HEK293 (cell line): ENCODE data around the gene PROKR2.

ENCODE experiments used
- CTCF ChIA-PET: fragments of 350-600 bp; formaldehyde crosslinking; extraction: SDS; loops from one replicate; lab custom pipeline; 2021; ENCODE audit warnings: antibody characterized with exemption; lab: Yijun Ruan, JAX
- POLR2A ChIA-PET: fragments of 300-600 bp; formaldehyde crosslinking; extraction: SDS; loops from one replicate; lab custom pipeline; 2020; ENCODE audit warnings: antibody characterized with exemption, inconsistent platforms; lab: Yijun Ruan, JAX
- H3K27ac ChIP-seq: fragments of 200-500 bp; sonication (Bioruptor generic); 2 replicates; pipeline ENCODE4 v1.5.1; 2014; ENCODE audit warnings: low read depth, low read length, control low read depth, inconsistent platforms; ENCODE audit errors: extremely low read depth
- H3K36me3 ChIP-seq, 2 experiments: fragments of 200-500 bp in 1 of 2; sonication (Bioruptor generic) in 1 of 2; 1 replicate in 1 of 2; 2 replicates in 1 of 2; pipeline ENCODE4 v1.5.1; 2014 to 2017; ENCODE audit warnings: inconsistent platforms in 2 of 2, low read length in 2 of 2; ENCODE audit not compliant: control insufficient read depth in 2 of 2, insufficient read depth in 1 of 2
- H3K4me1 ChIP-seq: fragments of 200-500 bp; sonication (Bioruptor generic); 2 replicates; pipeline ENCODE4 v1.5.1; 2014; ENCODE audit warnings: mild to moderate bottlenecking, low read length, inconsistent platforms; ENCODE audit not compliant: control insufficient read depth, insufficient read depth
- H3K4me3 ChIP-seq: 2 replicates; pipeline ENCODE4 v1.5.1; 2011; ENCODE audit warnings: low read depth, mild to moderate bottlenecking, control low read depth, low read length, moderate library complexity
- H3K9me3 ChIP-seq: fragments of 200-500 bp; sonication (Bioruptor generic); 2 replicates; pipeline ENCODE4 v1.5.1; 2014; ENCODE audit warnings: low read depth, low read length, inconsistent platforms; ENCODE audit not compliant: control insufficient read depth, insufficient read depth
- AEBP2 ChIP-seq: fragments of 450-650 bp; formaldehyde crosslinking; IDR thresholded peaks from 2 replicates; pipeline ENCODE4 v1.5.1; 2016; ENCODE audit warnings: missing biosample characterization, missing genetic modification characterization, borderline replicate concordance
- CTCF ChIP-seq: fragments of 450-650 bp; formaldehyde crosslinking; IDR thresholded peaks from 2 replicates; pipeline ENCODE4 v1.5.1; 2016; ENCODE audit warnings: missing biosample characterization, missing genetic modification characterization
- EGR2 ChIP-seq: fragments of 450-650 bp; formaldehyde crosslinking; IDR thresholded peaks from 2 replicates; pipeline ENCODE4 v1.5.1; 2016; ENCODE audit warnings: low read depth, missing biosample characterization, missing genetic modification characterization
- GFI1B ChIP-seq: fragments of 450-650 bp; formaldehyde crosslinking; IDR thresholded peaks from 2 replicates; pipeline ENCODE4 v1.5.1; 2016; ENCODE audit warnings: missing biosample characterization, missing genetic modification characterization
- KLF17 ChIP-seq: fragments of 450-650 bp; formaldehyde crosslinking; IDR thresholded peaks from 2 replicates; pipeline ENCODE4 v1.5.1; 2016; ENCODE audit warnings: missing biosample characterization, missing genetic modification characterization
- SALL2 ChIP-seq: fragments of 450-650 bp; formaldehyde crosslinking; IDR thresholded peaks from 2 replicates; pipeline ENCODE4 v1.5.0; 2017; ENCODE audit warnings: missing biosample characterization, mild to moderate bottlenecking, missing genetic modification characterization, borderline replicate concordance
- TCF7L2 ChIP-seq: IDR thresholded peaks from 2 replicates; pipeline ENCODE4 v1.6.1; 2011; ENCODE audit warnings: low read depth, mild to moderate bottlenecking, inconsistent platforms, low read length, moderate library complexity, borderline replicate concordance
- ZBTB11 ChIP-seq: fragments of 450-650 bp; formaldehyde crosslinking; conservative IDR thresholded peaks from 2 replicates; pipeline ENCODE4 v1.5.1; 2016; ENCODE audit warnings: low read depth, missing biosample characterization, missing genetic modification characterization
- ZFP37 ChIP-seq: fragments of 450-650 bp; formaldehyde crosslinking; IDR thresholded peaks from 2 replicates; pipeline ENCODE4 v1.5.1; 2016; ENCODE audit warnings: missing biosample characterization, missing genetic modification characterization
- ZNF114 ChIP-seq: fragments of 450-650 bp; formaldehyde crosslinking; IDR thresholded peaks from 2 replicates; pipeline ENCODE4 v1.5.0; 2017; ENCODE audit warnings: missing biosample characterization, missing genetic modification characterization
- ZNF16 ChIP-seq: fragments of 450-650 bp; formaldehyde crosslinking; IDR thresholded peaks from 2 replicates; pipeline ENCODE4 v1.5.1; 2016; ENCODE audit warnings: low read depth, missing biosample characterization, missing genetic modification characterization
- ZNF214 ChIP-seq: fragments of 450-650 bp; formaldehyde crosslinking; IDR thresholded peaks from 2 replicates; pipeline ENCODE4 v1.5.1; 2017; ENCODE audit warnings: missing biosample characterization, mild to moderate bottlenecking, missing genetic modification characterization, borderline replicate concordance
- ZNF350 ChIP-seq: fragments of 450-650 bp; formaldehyde crosslinking; IDR thresholded peaks from 2 replicates; pipeline ENCODE4 v1.5.0; 2017; ENCODE audit warnings: missing biosample characterization, mild to moderate bottlenecking, missing genetic modification characterization
- ZNF37A ChIP-seq: fragments of 450-650 bp; IDR thresholded peaks from 2 replicates; pipeline ENCODE4 v1.5.1; 2018; ENCODE audit warnings: missing biosample characterization, missing genetic modification characterization
- ZNF394 ChIP-seq: fragments of 450-650 bp; formaldehyde crosslinking; IDR thresholded peaks from 2 replicates; pipeline ENCODE4 v1.5.1; 2016; ENCODE audit warnings: missing biosample characterization, missing genetic modification characterization, mild to moderate bottlenecking, moderate library complexity, borderline replicate concordance
- ZNF398 ChIP-seq: fragments of 450-650 bp; formaldehyde crosslinking; IDR thresholded peaks from 2 replicates; pipeline ENCODE4 v1.5.1; 2017; ENCODE audit warnings: missing biosample characterization, missing genetic modification characterization
- ZNF423 ChIP-seq: fragments of 450-650 bp; formaldehyde crosslinking; IDR thresholded peaks from 2 replicates; pipeline ENCODE4 v1.5.1; 2016; ENCODE audit warnings: missing biosample characterization, missing genetic modification characterization
- ZNF426 ChIP-seq: fragments of 450-650 bp; formaldehyde crosslinking; IDR thresholded peaks from 2 replicates; pipeline ENCODE4 v1.5.1; 2017; ENCODE audit warnings: missing biosample characterization, missing genetic modification characterization, mild to moderate bottlenecking, inconsistent platforms, moderate library complexity
- ZNF521 ChIP-seq: fragments of 450-650 bp; formaldehyde crosslinking; IDR thresholded peaks from 2 replicates; pipeline ENCODE4 v1.5.1; 2017; ENCODE audit warnings: missing biosample characterization, mild to moderate bottlenecking, missing genetic modification characterization
- ZNF561 ChIP-seq: fragments of 450-650 bp; IDR thresholded peaks from 2 replicates; pipeline ENCODE4 v1.5.1; 2018; ENCODE audit warnings: missing biosample characterization, missing genetic modification characterization, borderline replicate concordance
- ZNF600 ChIP-seq: fragments of 450-650 bp; formaldehyde crosslinking; IDR thresholded peaks from 2 replicates; pipeline ENCODE4 v1.5.1; 2016; ENCODE audit warnings: missing biosample characterization, missing genetic modification characterization
- ZNF692 ChIP-seq: fragments of 450-650 bp; formaldehyde crosslinking; IDR thresholded peaks from 2 replicates; pipeline ENCODE4 v1.5.1; 2016; ENCODE audit warnings: missing biosample characterization, missing genetic modification characterization
- ZNF830 ChIP-seq: fragments of 450-650 bp; IDR thresholded peaks from 2 replicates; pipeline ENCODE4 v1.5.0; 2018; ENCODE audit warnings: missing biosample characterization, missing genetic modification characterization, low read depth, mild to moderate bottlenecking, moderate library complexity
- ZSCAN30 ChIP-seq: fragments of 450-650 bp; IDR thresholded peaks from 2 replicates; pipeline ENCODE4 v1.5.1; 2018; ENCODE audit warnings: missing biosample characterization, mild to moderate bottlenecking, missing genetic modification characterization, moderate library complexity
- ZXDB ChIP-seq: fragments of 450-650 bp; formaldehyde crosslinking; IDR thresholded peaks from 2 replicates; pipeline ENCODE4 v1.5.1; 2016; ENCODE audit warnings: missing biosample characterization, missing genetic modification characterization

Gene PROKR2

GRCh38 chr20:5349448-5349847, 32.7 kb upstream of the PROKR2 start (continued):
- TF ChIP-seq ZNF692 (tag by site-specific recombination) (no peak), SALL2 (tag by site-specific recombination) (no peak), ZNF398 (tag by site-specific recombination) (no peak), ZNF830 (tag by site-specific recombination) (no peak), ZNF426 (tag by site-specific recombination) (no peak), ZFP37 (tag by site-specific recombination) (no peak), ZNF561 (tag by site-specific recombination) (no peak), TCF7L2 (no peak), ZBTB11 (tag by site-specific recombination) (no peak)
- TF ChIP-seq, all 188 proteins: peak for 0

GRCh38 chr20:5342021-5342420, 25.3 kb upstream of the PROKR2 start:
- CTCF ChIA-PET, result interaction anchor here (0.7 kb wide), 1 partner anchor 75 kb away, joined by 3 read pairs; no protein-coding TSS in a partner anchor
- TF ChIP-seq EGR2 (tag by site-specific recombination) (no peak), ZNF37A (tag by site-specific recombination) (no peak), ZNF16 (no peak), KLF17 (tag by site-specific recombination) (no peak), GFI1B (tag by site-specific recombination) (no peak), ZNF521 (tag by site-specific recombination) (no peak), ZNF394 (tag by site-specific recombination) (no peak), ZNF350 (no peak), ZNF600 (no peak), ZNF114 (no peak), ZNF423 (tag by site-specific recombination) (no peak), CTCF (tag by site-specific recombination) (no peak), ZSCAN30 (tag by site-specific recombination) (no peak), AEBP2 (tag by site-specific recombination) (no peak), ZNF214 (tag by site-specific recombination) (no peak), ZXDB (tag by site-specific recombination) (no peak)

More at GRCh38 chr20:5342021-5342420, 25.3 kb upstream of the PROKR2 start:
- Histone ChIP-seq H3K36me3 (no peaks in the 10 kb centered on the region), H3K9me3 (no peaks in the 10 kb centered on the region), H3K27ac (no peak overlapping the region), H3K4me3 (no peak overlapping the region), H3K4me1 (no peaks in the 10 kb centered on the region)
- POLR2A ChIA-PET, result no interaction called here
